Mesothelial cell of epicardium (in vitro differentiated cells): ENCODE results near the gene MYO1C. TPM values are rescaled to one million over a fixed set of nuclear protein-coding genes. Genes with fewer than 3 reads are reported as not detected.

Experiments used
- DNase-seq, 2 experiments: peaks; one replicate each; pipeline ENCODE4 v3.0.0; 2021; ENCODE audit warnings: low spot score in 2 of 2; ENCODE audit not compliant: unreplicated experiment in 2 of 2
- H3K27ac Mint-ChIP-seq: 2 replicates; pipeline ENCODE4 v1.8.0; 2021; ENCODE audit warnings: mixed read lengths
- H3K27me3 Mint-ChIP-seq: 2 replicates; pipeline ENCODE4 v1.8.0; 2021; ENCODE audit warnings: low read depth, mixed read lengths
- H3K36me3 Mint-ChIP-seq: 2 replicates; pipeline ENCODE4 v1.8.0; 2021; ENCODE audit warnings: mixed read lengths
- H3K4me1 Mint-ChIP-seq: 2 replicates; pipeline ENCODE4 v1.8.0; 2021; ENCODE audit warnings: mixed read lengths
- H3K4me3 Mint-ChIP-seq: 2 replicates; pipeline ENCODE4 v1.8.0; 2021; ENCODE audit warnings: mild to moderate bottlenecking, moderate library complexity, mixed read lengths
- H3K9me3 Mint-ChIP-seq: 2 replicates; pipeline ENCODE4 v1.8.0; 2021; ENCODE audit warnings: mixed read lengths
- total RNA-seq: library from RNA; stranded (reverse); gene quantifications from 3 replicates; pipeline ENCODE4 v1.2.1, GENCODE V29; 2021
- TF ChIP-seq, protein P1 (sequence below): fragments of 200-600 bp; sonication (generic); IDR thresholded peaks from one replicate; pipeline ENCODE4 v1.5.0; 2021; ENCODE audit warnings: antibody characterized with exemption; ENCODE audit not compliant: unreplicated experiment

Gene MYO1C
- total RNA-seq, 1 donor from 2014 or later, result 149 TPM

DNA sequence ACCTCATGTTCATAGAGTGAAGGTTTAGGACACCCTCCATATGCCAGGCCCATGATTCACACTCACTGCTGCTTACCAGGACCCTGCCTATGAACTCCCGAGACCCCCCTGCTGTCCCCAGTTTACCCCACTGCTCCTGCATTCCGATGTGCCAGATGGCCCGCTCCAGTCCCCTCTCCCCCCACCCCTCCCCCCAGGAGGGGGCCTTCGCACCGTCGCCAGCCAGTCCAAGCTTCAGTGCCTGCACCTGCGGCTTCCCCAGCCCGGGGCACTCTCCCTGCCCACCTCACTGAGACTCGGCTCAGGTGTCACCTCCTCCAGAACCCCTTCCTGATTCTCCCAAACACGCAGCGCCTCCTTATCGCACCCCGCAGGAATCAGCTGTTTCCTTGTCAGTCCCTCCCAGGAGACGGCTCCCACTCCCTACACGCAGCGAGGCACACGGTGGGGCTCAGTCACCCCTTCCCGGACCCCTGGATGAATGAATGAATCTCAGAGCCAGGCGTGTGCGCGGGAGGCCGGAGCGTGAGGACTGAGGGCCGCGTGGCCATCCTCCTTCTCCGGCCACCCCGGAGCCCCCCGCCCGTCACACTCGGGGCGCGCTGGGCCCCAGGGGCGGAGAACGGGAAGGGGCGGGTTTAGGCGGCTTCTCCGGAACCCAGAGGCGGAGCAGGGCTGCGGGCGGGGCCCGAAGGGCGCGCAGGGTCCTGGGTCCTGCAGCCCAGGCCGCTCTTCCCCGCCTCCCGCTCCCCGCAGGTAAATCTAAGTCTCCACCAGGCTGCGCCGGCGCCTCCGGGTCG lies 1.6 kb downstream of the MYO1C start:
- TF ChIP-seq, protein P1, sequence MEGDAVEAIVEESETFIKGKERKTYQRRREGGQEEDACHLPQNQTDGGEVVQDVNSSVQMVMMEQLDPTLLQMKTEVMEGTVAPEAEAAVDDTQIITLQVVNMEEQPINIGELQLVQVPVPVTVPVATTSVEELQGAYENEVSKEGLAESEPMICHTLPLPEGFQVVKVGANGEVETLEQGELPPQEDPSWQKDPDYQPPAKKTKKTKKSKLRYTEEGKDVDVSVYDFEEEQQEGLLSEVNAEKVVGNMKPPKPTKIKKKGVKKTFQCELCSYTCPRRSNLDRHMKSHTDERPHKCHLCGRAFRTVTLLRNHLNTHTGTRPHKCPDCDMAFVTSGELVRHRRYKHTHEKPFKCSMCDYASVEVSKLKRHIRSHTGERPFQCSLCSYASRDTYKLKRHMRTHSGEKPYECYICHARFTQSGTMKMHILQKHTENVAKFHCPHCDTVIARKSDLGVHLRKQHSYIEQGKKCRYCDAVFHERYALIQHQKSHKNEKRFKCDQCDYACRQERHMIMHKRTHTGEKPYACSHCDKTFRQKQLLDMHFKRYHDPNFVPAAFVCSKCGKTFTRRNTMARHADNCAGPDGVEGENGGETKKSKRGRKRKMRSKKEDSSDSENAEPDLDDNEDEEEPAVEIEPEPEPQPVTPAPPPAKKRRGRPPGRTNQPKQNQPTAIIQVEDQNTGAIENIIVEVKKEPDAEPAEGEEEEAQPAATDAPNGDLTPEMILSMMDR, result no peak
- peak in 1 of 2 experiments; percentile 68 for DNase-seq
- Mint-ChIP-seq H3K27ac (peak overlapping the region; percentile 86), H3K36me3 (no peaks in the 10 kb centered on the region), H3K9me3 (no peaks in the 10 kb centered on the region), H3K4me3 (peak overlapping the region; percentile 74), H3K27me3 (peaks cover 2% of the 10 kb centered on the region), H3K4me1 (peaks cover 38% of the 10 kb centered on the region)

DNA sequence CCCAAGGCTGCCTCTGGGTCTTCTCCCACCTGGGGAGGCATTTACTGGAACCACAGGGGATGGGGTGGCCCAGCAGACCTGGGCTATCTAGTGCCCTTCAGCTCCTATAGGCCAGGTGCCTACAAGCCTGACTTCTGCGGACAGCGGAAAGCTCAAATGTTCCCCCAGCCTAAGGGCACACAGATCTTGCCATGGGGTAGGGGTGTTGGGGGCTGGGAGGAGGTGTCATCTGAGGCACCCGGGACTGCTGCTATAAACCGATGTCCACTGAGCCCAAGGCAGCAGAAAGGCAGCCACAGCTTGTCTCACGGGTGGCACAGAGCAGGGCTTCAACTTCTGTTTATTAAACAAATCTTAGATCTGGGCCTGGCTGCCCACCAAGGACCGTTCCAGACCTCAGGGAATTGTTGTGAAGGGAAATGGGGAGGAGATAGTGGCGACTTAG lies 3.6 kb downstream of the MYO1C start:
- TF ChIP-seq, protein P1, result no peak
- Mint-ChIP-seq H3K4me1 (peaks cover 44% of the 10 kb centered on the region), H3K27me3 (peaks cover 2% of the 10 kb centered on the region)

DNA sequence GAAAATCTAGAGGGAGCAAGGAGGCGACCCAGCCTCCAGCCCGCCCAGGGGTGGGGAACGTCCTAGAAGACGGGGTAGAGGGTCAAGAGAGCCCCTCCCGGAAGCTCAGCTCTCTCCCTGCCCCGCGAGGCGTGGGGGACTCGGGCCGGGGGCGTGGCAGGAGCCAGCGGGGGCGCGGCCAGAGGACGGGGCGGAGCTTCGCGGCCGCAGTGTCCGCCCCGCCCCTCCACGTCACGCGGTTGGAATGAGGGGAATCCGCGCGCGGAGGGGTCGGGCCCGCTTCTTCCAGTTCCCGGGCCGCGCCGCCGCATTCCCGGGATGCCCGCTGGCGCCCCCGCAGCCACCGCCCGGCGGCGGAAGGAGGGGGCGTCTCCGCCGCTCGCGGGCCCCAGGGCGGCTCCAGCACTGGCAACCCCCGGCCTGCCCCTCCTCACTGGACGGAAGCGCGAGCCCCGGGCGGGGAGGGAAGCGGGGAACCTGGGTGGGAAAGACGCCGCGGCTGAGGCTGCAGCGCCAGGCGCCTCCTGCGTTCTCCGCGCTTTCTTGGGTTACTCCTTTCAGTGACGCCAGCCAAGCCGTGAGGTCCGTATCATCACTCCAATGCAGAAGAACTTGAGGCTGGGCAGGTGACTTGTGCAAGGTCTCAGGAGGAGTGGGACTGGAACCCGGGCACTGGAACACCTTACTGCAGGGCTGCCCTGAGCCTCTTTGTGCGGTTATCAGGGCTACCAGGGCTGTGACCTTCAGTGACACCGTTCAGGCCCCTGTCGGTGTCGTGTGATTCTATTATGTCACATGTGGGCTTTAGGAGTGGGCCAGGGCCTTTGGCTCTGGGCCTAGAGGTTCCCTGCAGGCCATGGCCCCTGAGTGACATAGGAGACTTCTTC lies 4.3 kb downstream of the MYO1C start:
- peak; percentile 94 to 98 for DNase-seq
- H3K4me3 Mint-ChIP-seq, result peak overlapping the region; percentile 67
- peak overlapping the region; percentile 97 for H3K27ac Mint-ChIP-seq
- peaks cover 2% of the 10 kb centered on the region for H3K27me3 Mint-ChIP-seq
- peaks cover 41% of the 10 kb centered on the region for H3K4me1 Mint-ChIP-seq
- no peaks in the 10 kb centered on the region for H3K9me3 Mint-ChIP-seq
- TF ChIP-seq, protein P1, result no peak
- peaks cover 5% of the 10 kb centered on the region for H3K36me3 Mint-ChIP-seq

More for the DNA sequence above, 3.6 kb downstream of the MYO1C start:
- H3K36me3 Mint-ChIP-seq, result peaks cover 2% of the 10 kb centered on the region
- peak overlapping the region; percentile 97 for H3K27ac Mint-ChIP-seq
- peak overlapping the region; percentile 65 for H3K4me3 Mint-ChIP-seq
- DNase-seq, result no peak
- no peaks in the 10 kb centered on the region for H3K9me3 Mint-ChIP-seq

DNA sequence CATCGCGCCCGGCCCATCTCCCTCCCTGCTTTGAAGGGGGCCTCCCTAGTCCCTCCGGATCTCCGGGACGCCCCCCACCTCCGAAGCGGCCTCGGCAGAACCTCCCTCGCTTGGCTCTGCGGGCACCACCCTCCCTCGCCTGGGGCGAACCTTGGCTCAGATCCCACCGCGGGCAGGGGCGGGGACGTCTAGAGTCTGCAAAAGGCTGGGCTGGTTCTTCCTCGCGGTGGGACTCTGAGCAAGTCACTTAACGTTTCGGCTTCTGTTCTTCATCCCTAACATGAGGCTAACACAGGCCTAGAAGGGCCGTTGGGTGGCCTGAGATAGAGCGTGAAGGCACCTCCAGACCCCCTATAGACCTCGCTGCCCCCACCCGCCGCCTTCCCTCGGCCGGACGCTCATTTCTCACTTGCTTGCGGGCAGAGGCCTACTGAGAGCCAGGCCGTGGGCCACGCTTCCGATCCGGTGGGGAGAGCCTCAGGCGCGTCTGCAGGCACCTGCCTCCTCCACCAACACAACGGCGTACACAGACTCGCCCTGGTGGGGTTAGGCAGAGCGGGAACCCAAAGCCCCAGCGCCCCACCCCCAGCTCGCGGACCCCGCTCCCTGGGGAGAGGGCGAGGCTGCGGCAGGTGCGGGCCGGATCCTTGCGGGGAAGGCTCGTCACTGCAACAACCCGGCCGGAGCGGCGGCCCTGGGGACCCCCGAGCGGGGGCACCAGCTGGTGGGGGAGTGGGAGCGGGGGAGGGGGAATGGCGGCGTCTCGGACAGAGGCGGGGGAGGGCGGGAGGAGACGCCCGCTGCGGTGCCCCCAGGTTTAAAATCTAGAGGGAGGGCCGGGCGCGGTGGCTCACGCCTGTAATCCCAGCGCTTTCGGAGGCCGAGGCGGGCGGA lies 5.4 kb downstream of the MYO1C start:
- H3K27me3 Mint-ChIP-seq, result peaks cover 2% of the 10 kb centered on the region
- H3K4me1 Mint-ChIP-seq, result peaks cover 35% of the 10 kb centered on the region
- DNase-seq, result peak in 1 of 2 experiments; percentile 77
- peak overlapping the region; percentile 98 for H3K27ac Mint-ChIP-seq
- peaks cover 8% of the 10 kb centered on the region for H3K36me3 Mint-ChIP-seq
- TF ChIP-seq, protein P1, result no peak
- H3K9me3 Mint-ChIP-seq, result no peaks in the 10 kb centered on the region
- peak overlapping the region; percentile 68 for H3K4me3 Mint-ChIP-seq
